Epithelial cell of prostate (primary cell): ENCODE results near the gene TNNI2.

ENCODE experiments used
- DNase-seq: peaks from one replicate; pipeline ENCODE4 v3.0.0-alpha.2; 2011; ENCODE audit warnings: low read depth, low spot score
- H3K27ac ChIP-seq: fragments of 450-650 bp; 2 replicates; pipeline ENCODE4 v1.5.1; 2017; ENCODE audit warnings: mild to moderate bottlenecking

TNNI2 gene

DNA sequence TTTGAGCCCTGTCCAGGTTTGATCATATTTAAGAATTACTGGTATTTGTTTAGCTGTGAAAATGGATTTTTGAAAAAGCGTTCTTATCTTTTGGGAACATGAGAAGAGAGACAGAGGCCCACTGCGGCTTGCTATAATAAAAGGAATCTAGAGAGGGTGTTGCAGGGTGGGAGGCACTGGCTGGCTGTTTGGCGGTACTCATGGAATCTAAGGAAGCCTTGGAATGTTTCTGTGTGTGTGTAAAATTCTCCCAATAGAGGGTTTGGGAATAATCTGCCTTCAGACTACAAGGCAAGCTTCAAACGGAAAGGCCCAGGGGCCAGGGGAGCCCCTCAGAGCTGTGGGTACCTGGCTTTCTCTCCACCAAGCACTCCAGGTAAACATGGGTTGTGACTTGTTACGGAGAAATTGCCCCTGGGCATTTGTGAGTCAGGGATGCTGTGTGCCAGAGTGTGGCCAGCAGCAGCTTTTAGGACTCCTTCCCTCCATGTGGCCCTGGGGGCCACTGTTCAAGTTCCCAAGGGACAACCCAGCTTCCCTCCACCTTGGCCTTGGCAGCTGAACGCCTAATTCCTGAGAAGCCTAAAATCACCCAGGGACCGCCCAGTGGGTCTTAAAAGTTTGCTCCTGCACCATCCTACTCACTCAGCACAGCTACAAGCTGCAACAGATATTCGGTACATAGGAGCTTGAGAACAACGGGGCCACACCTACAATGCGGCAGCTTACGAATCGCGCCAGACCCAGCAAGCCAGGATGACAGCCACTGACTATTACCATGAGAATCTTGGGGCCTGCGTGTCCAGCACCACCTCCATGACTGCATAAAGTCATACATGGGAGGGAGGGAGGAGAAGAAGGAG, 18.1 kb upstream of the TNNI2 start:
- H3K27ac ChIP-seq, result peak overlapping the region; percentile 62

GRCh38 chr11:1821562-1821961, 17.2 kb upstream of the TNNI2 start:
- DNase-seq, result no peak

More for the DNA sequence above, 18.1 kb upstream of the TNNI2 start:
- DNase-seq, result peak; percentile 76

DNA sequence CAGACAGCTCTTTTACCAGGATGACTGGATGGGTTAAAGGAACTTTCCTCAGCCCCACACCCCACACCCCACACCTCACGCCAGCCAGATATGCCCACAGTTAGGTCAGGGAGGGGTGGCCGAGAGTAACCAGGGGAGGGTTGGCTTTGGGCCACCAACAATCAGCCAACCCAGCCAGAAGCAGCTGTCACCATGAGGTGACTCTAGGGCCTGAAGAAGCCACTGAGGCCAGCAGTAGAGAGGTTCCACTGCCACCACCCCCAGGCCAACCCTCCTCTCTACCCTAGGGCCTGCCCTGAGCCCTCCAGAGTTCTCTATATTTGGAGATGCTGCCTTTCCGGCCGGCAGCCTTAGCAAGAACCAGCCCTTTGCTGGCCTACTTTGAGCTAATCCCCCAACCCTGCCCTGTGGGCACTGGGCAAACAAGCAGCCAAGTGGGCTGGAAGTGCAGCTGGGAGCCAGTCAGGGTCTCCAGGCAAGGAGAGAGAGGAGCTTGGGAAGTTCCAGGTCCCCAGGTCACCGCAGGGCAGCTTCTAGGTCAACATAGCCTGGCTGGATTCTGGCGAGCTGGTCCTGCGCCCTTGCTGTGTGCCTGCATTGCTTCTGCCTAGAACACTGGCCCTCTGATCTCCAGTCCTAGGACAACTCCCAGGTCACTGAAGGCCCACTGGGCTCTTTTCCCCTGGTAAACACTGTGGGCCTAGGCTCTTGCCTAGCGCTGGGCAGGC, 16.0 kb upstream of the TNNI2 start:
- DNase-seq, result no peak
- no peak overlapping the region for H3K27ac ChIP-seq

More at GRCh38 chr11:1821562-1821961, 17.2 kb upstream of the TNNI2 start:
- peak overlapping the region; percentile 62 for H3K27ac ChIP-seq

- H3K27ac ChIP-seq, result no peak overlapping the region
- no peak for DNase-seq
Measured at GRCh38 chr11:1823376-1824220, 15.2 kb upstream of the TNNI2 start.

DNA sequence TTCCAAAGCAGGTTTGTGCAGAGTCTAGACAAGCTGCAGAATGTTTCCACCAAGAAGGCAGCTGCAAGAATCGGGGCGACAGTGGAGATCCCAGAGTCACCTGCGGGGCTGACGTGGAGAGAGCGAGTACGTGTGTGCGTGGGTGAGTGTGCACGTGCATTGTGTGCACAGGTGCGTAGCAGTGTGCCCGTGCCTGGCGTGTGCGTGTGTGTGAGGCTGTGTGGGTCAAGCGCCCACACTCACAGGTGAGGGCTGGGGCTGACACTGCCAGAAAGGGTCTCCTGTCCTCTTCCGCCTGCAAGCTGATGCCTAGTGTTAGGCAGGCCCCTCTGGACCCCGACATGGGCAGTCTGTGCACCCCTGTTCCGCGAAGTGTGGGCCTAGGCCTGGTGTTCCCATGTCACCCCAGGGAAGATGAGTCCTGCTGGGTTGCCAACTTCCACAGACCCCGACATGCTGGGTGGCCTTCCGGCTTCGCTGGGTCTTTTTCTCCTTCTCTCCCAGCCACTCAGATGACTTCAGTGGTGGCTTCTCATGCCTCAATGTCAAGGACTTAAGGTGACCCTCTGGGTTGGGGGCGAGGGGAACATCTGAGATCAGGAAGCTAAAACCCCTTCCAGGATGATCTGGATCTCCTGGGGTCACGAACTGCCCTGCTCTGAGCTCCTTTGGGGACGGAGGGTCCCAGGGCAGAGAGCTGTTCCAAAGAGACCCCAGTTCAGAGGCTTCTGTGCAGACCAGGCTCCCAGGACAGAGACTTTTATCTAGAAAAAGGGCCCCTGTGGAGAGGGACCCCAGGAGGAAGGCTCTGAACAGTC, 14.4 kb upstream of the TNNI2 start:
- H3K27ac ChIP-seq, result no peak overlapping the region

DNA sequence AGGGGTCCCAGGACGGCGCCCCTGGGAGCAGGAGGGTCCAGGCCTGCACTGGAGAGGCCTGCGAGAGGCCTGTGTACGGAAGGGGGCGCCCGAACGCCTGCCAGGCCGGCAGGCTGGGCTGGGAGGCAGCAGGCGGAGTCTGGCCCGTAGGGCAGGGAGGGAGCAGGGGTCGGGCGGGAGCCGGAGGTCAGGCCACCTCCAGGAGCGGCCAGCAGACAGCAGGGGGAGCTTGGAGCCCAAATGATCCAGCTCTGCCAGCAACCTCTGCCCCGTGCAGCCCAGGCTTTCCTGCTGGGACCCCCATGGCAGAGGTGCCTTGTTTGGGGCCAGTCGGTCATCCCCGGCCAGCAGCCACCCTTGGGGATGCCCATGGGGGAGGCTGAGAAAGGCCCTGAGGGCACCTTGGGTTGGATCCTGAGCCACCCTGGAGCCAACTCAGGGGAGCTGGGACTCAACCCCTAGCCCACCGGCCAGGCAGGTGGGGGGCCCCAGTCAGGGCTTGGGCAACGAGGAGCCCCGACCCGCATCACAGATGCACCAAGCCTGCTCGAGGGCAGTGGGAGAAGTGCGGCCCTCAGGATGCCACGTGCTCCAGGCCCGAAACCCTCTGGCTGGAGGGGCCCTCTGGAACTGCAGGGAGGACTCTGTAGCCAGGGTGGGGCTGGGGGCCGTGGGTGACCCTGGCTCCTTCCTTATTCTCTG, 13.6 kb upstream of the TNNI2 start:
- DNase-seq, result no peak
- H3K27ac ChIP-seq, result no peak overlapping the region

More for the DNA sequence above, 14.4 kb upstream of the TNNI2 start:
- DNase-seq, result no peak

- H3K27ac ChIP-seq, result no peak overlapping the region
- DNase-seq, result no peak
Measured at GRCh38 chr11:1825785-1826451, 12.9 kb upstream of the TNNI2 start.

- DNase-seq, result no peak
- peak overlapping the region; percentile 30 for H3K27ac ChIP-seq
Measured at GRCh38 chr11:1826552-1827094, 12.2 kb upstream of the TNNI2 start.

- H3K27ac ChIP-seq, result peak overlapping the region; percentile 30
- DNase-seq, result no peak
Measured at GRCh38 chr11:1827095-1827813, 11.5 kb upstream of the TNNI2 start.

GRCh38 chr11:1827931-1828330, 10.8 kb upstream of the TNNI2 start:
- H3K27ac ChIP-seq, result no peak overlapping the region

DNA sequence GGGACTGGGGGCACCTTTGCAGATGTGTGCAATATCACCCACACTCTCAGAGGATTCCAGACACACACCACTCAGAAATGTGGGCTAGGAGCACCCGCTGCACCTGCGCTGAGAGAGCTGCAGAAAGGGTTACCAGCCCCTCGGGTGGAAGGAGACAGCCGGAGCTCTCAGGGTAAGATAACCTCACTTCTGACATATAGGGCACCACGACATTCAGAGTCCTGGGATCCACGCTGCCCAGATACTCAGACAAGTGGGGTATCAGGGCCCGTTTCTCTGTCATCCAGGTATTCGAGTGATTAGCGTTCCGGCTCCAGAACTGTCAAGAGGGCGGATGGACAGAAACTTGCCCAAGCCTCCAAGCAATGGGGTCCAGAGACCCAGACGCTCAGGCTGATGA, 10.2 kb upstream of the TNNI2 start:
- peak overlapping the region; percentile 48 for H3K27ac ChIP-seq
- no peak for DNase-seq

More at GRCh38 chr11:1827931-1828330, 10.8 kb upstream of the TNNI2 start:
- no peak for DNase-seq

DNA sequence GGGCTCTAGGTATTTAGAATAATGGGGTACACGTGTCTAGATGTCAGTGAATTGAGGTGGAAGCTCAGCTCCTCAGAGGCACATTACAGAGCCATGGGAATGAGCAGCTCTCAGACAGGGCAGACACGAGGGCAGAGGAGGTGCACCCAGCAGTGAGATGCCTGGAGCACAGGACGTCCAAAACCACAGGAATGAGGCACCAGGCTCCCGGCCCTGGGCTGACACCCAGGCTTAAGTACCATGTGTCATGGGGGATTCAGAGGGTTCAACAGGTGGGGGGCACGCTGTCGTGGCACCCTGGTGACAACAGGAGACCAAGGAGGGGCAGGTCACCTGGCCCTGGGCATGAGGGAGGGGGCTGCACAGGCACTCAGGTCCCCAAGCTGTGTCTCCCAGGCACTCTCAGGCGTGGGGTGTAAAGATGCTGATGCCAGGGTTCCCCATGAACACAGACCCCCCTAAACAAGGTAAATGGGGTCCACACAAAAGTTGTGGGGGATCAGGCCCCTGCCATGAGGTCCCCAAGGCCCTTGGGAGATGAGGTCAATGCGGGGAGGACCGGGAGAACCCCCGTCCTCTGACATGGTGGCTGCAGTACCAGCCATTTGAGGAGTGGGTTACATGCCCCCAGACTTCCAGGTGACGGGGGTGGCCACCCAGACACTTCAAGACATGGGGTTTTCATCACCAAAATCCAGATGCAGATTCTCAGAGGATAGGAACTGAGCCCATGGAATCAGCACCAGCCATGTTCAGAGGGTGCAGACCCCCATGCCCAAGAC, 9.6 kb upstream of the TNNI2 start:
- DNase-seq, result peak; percentile 36
- peak overlapping the region; percentile 48 for H3K27ac ChIP-seq

DNA sequence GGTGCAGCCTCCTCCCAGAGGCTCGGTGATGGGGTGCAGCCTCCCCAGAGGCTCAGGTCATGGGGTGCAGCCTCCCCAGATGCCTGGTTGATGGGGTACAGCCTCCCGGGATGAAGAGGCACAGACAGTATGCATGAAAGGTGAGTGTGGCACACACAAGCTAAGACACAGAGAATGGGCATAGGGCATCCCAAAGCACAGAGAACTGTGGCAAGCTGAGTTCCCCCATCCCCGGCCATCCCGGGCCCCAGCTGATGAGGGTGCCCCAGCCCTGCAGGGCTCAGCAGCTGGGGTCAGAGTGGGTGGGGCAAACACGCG, 8.8 kb upstream of the TNNI2 start:
- H3K27ac ChIP-seq, result peak overlapping the region; percentile 72
- DNase-seq, result no peak

- peak overlapping the region; percentile 72 for H3K27ac ChIP-seq
- peak; percentile 93 for DNase-seq
Measured at GRCh38 chr11:1830322-1831223, 8.2 kb upstream of the TNNI2 start.

DNA sequence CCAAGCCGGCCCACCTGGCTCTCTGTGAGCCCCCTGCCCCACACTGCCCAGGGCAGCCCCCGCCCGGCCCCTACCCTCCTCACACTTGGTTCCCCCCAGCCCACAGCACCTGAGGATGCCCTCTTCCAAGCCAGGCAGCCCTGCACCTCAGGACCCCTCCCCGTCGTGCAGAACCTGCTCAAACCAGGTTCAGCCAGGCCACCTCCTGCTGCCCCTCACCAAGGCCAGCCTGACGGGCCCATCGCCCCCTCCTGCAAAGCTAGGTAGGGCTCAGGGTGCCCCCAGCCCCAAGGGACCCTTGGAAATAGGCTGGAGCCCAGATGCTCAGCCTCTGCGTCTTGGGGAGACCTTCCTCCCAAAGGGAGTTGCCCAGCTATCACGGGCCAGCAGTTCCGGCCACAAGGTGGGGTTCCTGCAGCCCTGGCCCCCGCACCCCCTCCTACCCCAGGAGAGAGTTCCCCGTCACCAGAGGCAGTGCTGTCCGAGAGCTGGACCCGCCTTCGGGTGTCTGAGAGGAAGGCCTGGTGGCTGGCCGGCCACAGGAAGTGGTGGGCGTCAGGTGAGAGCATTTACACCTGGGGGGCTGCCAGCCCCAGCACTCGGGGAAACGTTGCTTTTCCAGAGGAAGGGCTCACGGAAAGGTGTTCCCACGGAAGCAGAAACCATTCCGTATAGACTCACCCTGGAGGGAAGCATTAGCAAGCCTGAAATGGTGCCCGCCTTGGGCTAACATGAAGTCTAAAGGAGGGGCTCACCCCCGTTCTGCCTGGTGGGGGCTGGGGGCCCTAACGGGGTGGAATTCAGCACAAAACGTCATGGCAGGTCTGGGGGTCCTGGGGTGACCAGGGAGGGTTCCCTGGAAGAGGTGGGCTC, 7.2 kb upstream of the TNNI2 start:
- H3K27ac ChIP-seq, result peak overlapping the region; percentile 72
- no peak for DNase-seq
